Retina (tissue), 1 donor: Measurements from ENCODE around the gene NCOA7.
"Not testable (repeated sequence)": the region's sequence is repeated elsewhere in the genome, so short reads cannot be mapped to it uniquely, and the experiment has no call there.

ENCODE experiments used
- DNase-seq: peaks from one replicate; pipeline ENCODE4 v3.0.0-alpha.2; 2016

NCOA7 gene

DNA sequence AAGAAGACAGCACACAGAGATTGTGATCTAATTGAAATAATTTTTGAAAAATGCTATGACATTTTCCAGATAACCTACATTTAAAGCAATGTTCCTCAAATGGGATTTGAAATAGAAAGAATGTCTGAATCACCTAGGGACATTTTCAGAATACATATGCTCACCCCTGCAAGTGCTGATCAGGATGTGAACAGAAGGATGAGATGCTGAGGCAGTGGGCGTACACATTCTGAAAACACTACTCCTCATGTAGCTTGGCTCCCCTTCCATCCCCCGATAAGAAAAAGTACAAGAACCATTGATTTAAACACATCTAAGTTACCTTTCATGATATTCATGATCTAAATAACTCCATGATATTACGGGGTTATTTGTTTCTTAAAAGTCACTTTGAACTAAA, 136.0 kb downstream of the NCOA7 start:
- DNase-seq: no peak

DNA sequence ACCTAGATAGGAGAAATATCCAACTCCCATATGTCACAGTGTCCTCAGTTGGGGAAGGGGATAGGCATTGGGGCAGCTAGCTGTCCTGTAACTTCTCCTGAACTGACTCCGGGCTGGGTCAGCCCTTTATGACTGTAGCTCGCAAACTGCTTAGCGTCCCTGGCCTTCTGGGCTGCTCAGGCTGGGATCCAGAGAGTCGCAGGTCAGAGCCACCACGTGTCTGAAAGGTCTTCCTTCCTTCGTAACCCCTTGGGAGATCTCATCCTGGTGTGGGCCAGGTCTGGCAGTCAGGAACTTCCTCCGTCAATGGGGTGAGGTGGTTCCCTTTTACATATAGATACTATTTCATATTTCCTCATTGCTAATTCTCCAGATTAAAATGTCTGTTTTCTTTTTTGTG, 137.0 kb downstream of the NCOA7 start:
- DNase-seq: no peak

DNA sequence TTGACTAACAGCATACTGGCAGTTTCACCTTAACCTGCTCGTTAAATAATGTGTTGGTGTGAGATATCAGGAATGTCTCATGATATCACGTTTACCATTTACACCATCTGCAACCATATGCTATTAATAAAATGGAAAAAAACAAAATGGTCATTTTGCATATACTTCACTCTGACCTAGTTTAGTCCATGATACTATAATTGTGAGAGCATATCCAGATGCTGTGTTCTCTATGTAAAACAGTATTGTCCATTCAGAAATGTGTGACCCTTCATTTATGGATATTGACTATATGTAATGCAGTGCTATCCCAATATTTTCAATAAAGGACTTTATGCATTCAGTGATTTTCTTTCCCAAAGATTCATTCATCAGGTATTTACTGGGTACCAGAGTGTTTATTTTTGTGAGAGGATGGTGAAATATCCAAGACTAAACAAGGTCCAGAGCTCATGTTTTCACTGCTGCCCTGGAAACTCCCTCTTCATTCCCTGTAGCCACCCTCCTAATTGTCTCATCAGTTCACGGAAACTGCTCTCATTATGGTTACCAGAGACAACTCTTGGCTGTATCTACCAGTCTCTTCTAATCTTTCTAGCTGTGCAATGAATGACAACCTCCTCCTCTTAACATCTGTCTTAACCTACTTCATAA, 140.1 kb downstream of the NCOA7 start:
- no peak for DNase-seq

DNA sequence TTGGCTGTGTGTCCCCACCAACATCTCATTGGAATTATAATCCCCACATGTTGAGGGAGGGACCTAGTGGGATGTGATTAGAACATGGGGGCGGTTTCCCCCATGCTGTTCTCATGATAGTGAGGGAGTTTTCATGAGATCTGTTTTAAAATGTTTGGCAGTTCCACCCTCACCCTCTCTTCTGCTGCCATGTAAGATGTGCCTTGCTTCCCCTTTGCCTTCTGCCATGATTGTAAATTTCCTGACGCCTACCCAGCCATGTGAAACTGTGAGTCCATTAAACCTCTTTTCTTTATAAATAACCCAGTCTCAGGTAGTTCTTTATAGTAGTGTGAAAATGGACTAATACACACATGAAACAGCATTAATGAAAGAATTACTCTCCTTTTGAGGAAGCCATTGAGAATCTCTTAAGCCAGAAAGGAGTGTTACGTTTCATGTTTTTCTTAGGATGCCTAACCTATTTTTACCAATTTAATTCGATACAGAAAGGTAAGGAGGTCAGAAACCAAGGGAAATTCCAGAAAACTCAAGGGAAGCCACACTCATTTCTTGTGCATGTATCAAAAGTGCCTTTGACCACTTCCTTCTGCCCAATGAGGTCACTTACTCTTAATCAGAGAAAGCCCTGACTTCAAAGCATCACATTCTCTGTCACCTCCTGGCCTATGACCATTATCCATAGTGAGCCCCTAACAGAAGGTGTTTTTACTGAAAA, 141.1 kb downstream of the NCOA7 start:
- no peak for DNase-seq

DNA sequence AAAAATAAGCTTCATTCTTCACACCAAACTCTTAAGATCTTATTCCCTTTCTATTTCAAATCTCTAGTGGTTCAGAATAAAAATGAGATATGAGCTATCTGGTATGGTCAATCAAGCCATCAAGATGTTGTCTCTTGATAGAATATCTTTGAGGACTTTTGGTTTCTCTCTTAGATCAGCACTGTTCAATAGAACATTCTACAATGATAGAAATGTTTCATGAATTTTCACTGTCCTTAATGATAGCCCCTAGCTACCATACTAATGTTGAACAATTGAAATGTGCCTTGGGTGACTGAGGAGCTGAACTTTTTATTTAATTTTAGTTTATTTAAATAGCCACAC, 141.7 kb downstream of the NCOA7 start:
- no peak for DNase-seq

DNA sequence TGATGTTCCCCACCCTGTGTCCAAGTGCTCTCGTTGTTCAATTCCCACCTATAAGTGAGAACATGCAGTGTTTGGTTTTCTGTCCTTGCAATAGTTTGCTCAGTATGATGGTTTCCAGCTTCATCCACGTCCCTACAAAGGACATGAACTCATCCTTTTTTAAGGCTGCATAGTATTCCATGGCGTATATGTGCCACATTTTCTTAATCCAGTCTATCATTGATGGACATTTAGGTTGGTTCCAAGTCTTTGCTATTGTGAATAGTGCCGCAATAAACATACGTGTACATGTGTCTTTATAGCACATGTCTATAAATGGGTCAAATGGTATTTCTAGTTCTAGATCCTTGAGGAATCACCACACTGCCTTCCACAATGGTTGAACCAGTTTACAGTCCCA, 144.8 kb downstream of the NCOA7 start:
- not testable (repeated sequence) for DNase-seq

DNA sequence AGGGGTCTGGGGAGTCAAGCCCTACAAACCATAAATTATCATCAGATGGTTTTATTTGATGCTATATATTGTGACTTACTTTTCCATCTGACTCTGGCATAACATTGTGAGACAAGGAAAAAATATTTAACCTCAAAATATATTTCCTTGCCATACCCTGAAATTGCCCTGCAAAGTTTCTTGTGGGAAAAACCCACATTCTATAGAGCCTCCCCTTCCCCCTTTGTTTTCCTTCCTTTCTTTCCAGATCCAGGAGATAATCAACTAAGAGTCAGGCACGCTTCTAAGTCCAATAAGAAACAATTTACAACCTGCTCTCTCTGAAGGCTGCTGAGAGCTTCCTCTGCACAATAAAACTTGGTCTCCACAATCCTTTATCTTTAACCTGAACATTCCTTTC, 148.3 kb downstream of the NCOA7 start:
- DNase-seq: no peak

DNA sequence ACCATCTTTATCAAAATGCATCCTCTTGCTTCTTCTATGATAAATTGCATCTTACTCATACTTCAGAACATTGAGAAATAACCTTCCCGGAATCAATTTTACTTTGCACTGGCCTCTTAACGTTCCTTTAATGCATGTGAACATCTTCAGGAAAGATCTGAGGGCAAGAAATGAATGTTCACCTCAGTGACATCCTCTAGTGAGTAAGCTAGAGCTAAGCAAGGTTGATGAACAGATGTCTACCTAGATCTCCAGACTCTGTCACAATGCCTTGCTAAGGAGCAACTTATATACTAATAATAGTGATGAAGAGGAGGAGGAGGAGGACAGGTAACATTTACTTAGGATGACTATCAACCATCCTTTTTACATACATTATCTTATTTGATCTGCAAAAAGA, 149.0 kb downstream of the NCOA7 start:
- no peak for DNase-seq

DNA sequence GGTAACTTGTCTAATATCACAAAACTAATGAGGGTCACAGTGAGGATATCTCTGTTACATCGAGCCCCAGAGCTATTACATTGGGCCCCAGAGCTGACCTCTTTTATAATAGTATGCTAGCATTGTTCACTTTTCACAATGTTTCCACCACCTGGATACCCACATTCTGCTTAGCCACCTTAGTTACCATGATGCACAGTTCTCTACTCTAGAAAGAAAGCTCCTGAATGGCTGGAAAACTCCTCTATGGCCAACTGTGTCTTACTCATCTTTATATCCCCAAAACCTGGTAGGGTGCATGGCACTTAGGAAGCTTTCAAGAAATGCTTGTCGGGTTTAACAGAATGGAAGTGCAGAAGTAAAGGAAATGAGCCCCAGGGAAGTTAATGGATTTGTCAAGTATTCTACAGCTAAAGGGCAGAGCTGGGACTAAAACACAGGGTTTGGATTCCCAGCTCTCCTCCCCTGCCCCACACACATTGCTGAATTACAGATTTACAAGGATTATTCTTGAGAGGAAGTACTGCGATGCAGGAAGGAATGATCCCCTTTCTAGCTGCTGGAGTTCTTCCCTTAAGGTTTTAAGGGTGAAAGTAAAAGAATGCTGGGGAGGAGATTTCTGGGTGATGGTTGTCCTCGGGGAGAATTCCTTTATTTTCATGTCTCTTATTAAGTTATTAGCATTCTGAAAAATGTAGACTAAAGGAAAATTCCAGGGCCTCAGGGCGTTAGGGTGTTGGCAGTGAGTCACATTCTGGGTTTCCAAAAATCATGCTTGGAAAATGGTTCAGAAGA, 149.7 kb downstream of the NCOA7 start:
- DNase-seq: no peak

DNA sequence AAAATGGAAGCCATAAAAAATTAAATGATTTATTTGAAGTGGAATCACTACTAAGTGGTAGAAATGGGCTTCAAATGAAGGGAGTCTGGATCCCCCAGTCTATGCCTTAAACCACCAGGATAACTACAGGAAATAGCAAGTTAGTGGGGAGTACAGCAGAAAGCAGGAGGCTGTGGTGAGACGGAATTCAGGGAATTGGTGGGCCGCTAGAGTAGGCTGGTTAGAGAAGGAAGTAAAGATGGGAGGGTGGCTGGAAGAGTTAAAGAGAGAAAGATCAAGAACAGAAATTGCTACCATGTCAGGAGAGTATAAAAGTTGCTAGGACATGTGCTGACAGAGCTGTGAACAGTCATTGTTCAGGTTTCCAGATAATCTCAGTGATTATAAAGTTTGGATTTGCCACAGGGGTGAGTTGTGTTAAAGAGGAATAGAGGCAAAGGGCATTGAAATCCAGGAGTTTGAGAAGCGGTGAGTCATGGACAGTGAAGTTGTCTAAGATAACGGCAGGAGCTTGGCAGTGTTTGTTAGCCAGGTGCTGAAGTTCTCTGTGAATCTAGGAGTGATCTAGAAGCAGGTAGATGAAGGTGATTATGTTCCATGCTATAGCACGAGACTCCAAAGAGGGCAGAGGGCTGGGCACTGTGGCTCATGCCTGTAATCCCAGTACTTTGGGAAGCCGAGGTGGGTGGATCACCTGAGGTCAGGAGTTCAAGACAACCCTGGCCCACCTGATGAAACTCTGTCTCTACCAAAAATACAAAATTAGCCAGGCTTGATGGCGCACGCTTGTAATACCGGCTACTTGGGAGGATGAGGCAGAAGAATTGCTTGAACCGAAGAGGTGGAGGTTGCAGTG, 152.1 kb downstream of the NCOA7 start:
- DNase-seq: no peak

DNA sequence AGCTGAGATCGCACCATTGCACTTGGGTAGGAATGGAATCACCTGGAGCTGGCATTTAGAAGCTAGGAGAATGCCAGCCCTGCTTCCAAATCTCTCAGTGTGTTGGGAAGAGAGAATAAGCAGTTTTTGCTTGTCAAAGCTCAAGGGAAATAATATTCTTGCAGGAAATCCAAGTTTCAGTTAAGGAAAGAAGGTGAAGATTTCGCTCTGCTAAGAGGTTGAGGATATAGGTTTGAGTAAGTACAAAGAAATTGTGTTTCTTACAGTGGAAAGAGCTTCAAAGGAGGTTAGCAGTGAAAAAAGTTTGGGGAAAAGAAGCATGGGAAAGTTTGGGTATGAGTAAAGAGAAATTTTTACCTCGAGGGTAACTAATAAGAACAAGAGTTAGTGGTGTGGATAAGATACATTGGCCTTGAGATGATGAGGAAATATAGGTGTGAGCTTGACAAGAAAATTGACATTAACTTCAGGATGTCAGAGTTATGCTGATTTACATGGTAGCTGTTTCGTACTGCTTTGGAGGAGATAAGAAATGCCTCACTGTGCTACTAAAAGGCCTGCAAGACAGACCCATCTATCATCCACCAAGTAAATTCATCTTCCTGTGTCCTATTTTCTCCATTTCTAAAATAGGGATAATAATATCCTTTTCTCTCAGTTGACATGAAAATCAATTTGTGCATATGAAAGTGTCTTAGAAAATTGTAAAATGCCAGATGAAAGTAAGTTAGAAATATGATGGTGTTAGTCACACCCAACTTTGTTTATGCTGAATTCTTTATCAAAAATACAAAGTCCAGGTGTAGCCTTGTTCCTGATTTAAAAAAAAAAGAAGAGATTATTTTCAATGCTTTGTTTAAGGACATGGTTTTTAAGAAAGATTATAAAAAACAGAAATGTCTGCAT, 153.0 kb downstream of the NCOA7 start:
- DNase-seq: no peak

DNA sequence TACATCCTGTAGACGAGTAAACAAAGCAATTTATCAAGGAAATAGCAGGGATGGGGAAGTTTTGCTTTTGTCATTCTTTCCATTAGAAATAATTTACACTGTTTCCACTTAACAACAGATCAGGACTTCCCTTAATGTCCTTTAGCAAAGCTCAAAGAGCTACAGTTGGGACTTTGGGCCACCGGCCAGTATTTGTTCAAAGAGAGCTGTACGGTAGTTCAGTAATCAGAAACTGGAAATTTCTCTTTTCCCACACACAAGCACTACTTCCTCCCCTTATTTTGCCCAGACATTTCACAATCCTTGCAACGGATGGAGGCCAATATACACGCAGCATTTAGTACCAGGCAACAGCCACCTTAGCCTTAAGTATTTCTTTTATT, 153.7 kb downstream of the NCOA7 start:
- no peak for DNase-seq

DNA sequence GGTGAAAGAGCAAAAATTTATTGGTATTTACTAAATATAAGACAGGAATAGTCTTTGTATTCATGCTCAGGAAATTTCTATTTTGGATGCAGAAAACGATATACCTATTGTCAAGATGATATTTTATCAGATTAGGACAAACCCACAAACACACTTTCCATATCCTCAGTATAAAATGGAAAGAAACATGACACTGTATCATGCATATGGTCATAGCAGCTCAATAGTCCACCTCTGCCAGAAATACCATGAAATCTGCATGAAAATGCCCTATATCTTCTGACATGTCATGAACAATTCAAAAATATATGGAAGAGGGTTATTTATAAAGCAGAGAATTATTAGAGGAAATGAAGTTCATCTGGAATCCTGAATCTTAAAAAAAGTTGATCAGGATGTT, 154.1 kb downstream of the NCOA7 start:
- no peak for DNase-seq

DNA sequence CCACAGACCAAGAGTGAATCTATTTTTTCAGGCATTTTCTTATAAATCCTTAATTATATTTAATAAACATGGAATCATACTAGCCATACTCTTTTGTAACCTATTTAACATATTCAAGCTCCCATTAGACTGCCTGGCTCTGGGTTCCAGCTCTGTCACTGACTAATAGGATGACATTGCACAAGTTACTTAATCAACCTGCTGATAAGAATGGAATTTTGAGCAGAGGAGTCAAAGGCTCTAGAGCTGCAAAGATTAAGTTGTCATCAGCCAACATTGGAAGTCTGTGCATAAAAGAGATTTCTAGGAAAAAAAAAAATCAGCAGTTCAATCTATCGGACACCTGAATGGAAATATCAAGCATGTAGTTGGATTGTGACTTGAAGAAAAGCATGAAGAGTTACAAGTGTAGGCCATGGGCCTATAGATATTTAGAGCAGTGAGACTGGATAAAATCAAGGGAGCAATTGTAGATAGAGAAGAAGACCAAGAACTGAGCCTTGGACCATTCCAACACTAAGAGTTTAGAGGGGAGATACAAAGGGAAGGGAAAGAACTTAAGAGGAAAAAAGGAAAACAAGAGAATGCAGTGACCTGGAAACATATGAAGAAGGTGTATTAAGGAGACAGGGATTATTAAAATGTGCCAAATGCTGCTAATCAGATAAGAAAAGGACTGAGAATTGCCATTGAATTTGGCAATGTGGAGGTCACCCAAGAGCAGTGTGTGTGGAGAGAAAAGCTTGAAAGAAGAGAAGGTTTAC, 154.8 kb downstream of the NCOA7 start:
- DNase-seq: no peak

DNA sequence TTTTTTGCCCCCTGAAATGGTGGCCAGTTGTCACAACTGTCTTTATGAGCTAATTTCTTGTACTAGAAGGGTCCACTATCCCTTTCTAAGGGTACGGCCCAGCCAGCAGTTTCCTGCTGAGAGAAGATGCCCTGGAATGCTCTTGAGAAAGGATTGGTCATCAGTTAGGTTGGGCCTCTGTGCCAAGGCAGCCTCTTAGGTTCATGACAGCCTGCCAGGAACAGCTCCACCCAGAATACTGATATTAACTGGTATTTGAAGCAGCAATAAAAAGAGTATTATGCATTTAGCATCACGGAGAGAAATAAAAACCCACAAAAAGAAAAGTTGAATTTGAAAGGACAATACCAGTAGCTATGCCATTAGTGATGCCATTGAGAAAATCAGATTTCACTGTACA, 156.9 kb downstream of the NCOA7 start:
- DNase-seq: no peak

DNA sequence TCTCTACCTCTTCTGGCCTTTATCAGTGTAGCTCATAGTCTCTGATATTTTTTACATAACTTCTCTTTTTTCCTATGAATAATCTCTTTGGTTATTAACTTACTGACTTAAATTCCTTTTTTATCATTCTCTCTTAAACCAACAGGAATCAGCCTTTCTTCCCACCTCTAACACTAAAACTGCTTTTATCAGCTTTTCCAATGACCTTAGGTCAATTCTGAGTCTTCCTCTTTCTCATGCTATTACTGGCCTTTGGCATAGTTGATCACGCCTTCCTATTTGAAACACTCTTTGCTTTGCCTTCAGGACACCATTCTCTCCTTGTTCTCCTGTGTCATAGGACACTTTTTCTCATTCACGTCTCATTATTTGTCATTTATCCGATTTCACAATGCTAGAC, 157.7 kb downstream of the NCOA7 start:
- DNase-seq: no peak

DNA sequence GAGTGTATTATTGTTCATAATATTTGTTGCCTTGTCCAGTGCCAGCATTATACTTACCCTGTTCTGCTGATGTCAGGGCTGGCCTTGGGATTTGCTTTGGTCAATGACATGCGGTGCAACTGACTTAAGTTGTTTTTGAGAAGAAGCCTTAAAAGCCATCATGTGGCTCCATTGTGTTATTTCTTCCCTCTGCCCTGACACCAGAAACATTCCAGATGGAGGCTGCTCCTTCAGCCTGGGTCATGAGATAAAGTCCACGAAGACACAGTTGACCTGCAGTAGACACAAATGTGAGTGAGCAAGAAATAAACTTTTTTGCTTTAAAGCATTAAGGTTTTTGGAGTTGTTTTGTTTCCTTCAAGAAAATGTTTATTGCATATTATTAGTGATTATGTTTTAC, 158.3 kb downstream of the NCOA7 start:
- DNase-seq: no peak

DNA sequence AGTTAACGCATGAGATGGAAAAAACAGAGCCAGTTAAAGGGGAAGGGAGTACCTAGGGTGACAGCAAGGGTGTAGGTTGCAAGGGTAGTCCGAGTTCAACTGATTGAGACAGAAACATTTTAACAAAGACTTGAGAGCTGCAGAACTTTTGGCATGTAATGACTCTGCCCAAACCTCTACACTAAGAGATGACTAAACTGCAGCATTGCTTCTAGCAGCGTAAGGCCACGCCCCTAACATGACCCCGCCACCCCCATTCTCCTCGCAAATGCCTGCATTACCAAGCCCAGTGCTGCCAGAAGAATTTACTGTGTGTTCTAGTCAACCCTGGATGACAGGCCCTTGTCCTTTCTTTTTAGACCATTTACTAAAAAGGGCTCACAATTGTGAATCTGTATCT, 159.5 kb downstream of the NCOA7 start:
- DNase-seq: no peak

DNA sequence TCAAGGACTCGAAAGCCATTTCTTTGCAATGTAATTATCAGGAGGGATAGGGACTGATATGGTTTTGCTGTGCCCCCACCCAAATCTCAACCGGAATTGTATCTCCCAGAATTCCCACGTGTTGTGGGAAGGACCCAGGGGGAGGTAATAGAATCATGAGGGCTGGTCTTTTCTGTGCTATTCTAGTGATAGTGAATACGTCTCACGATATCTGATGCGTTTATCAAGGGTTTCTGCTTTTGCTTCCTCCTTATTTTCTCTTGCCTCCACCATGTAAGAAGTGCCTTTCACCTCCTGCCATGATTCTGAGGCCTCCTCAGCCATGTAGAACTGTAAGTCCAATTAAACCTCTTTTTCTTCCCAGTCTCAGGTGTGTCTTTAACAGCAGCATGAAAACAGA, 160.0 kb downstream of the NCOA7 start:
- DNase-seq: not testable (repeated sequence)

DNA sequence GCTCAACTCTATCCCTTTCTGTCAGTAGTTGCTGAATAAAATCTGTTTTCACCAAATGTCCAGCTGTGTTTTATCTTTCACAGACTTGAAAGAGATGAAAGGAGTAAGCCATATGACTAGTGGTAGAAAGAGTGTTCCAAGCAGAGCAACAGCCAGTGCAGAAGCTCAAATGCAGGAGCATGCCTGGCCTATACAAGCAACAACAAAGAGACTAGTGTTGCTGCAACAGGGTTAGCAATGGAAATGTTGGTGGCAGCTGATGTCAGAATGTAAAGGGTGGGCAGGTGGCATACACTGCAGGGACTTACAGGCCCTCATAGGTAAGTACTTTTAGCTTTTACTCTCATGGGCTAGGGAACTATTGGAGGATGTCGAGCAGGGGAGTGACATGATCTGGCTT, 160.6 kb downstream of the NCOA7 start:
- no peak for DNase-seq

DNA sequence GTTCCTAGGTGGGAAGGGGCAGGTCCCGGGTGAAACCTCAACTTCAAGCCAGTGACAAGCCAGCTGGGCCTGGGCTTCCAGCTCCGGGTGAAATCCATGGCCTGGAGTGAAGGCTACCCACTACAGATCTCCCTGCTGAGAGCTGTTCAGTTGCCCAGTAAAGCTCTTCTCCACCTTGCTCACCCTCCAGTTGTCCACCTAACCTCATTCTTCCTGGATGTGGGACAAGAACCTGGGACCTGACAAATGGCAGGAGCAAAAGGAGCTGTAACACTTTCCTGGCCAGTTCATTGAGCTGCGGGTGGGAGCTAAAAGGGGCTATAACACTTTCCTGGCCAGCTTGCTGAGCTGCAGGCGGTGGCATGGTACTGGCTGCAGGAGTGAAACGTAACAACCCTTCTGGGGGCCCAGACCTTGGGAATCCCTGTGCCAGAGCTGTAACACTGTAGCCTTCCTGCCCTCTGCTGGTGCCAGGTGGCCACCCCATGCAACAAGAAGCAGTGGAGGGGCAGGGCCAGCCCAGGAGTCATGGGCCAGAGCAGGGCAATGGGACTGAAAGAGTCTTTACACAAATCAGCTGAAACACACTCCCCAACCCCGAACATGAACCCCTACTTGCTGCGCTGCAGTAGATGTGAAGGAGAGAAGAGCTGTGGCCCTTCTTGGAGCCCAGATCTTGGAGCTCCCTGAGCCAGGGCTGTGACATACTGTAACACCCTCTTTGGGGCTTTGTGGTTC, 162.2 kb downstream of the NCOA7 start:
- DNase-seq: no peak
